Measurements from ENCODE around the gene SPATC1L.
A peak's percentile ranks its signal among the peaks of the same experiment; 100 is the strongest.

The SPATC1L gene

GRCh38 chr21:46226146-46226545 lies 41.9 kb upstream of the SPATC1L start:
- H3K27ac ChIP-seq = peak overlapping the region; percentile 90
- no peak for TF ChIP-seq CTCF (conservative IDR thresholded peaks at IDR 0.05)

DNA sequence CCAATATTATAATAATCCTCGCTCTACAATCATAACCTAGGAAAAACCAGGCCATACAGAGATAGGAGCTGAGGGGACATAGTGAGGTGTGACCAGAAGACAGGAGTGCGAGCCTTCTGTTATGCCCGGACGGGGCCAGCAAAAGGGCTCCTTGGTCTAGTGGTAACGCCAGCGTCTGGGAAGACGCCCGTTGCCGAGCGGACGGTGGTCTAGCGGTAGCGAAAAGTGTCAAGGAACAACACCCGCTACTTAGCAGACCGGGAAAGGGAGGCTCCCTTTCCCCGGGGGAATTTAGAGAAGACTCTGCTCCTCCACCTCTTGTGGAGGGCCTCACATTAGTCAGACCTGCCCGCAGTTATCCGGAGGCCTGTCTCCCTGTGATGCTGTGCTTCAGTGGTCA lies 39.4 kb upstream of the SPATC1L start:
- H3K27ac ChIP-seq = peak overlapping the region; percentile 14; the same call in 1 of the 2 replicates

- TF ChIP-seq CTCF (conservative IDR thresholded peaks at IDR 0.05) = no peak
- peak overlapping the region; percentile 14; the same call in 1 of the 2 replicates for H3K27ac ChIP-seq
Observed at GRCh38 chr21:46223217-46223616, 39.0 kb upstream of the SPATC1L start.

GRCh38 chr21:46222436-46223116 lies 38.3 kb upstream of the SPATC1L start:
- peak overlapping the region; percentile 14; the same call in 1 of the 2 replicates for H3K27ac ChIP-seq
- TF ChIP-seq CTCF (conservative IDR thresholded peaks at IDR 0.05) = no peak

DNA sequence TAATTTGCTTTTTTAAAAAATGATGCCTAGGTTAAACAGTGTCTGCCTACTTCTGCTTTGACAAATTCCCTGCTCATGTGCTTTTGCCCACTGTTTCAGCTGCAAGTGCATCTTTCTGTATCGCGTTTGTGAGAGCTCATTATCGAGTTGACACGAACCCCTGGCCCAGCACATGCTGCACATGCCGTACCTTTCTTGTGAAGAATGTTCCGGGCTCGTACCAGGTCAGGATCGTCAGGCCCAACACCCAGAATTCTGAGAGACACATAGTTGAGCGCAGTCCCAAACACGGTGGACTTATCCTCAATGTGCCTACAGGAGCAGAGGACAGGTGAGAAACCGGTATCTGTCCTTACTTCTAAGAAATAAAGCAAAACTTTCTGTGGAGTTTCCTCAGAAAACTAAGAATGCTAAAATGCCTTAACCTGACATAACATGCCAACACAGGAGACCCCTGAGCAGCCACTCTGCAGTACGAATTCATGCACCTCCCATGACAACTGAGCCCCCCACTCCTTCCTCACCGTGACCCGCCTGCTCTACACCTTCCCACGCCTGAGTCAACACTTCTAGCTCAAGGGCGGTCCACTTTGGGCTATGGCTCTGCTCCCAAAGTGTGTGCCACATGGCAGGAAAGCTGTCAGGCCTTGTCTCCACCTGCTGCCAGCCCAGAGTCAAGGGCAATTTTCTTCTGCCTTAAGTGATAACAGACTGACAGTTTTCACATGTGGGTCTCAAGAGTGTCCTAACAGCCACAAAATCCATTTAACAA lies 37.6 kb upstream of the SPATC1L start:
- TF ChIP-seq CTCF (conservative IDR thresholded peaks at IDR 0.05) = no peak
- H3K27ac ChIP-seq = peak overlapping the region; percentile 14; the same call in 1 of the 2 replicates

GRCh38 chr21:46220847-46221246 lies 36.6 kb upstream of the SPATC1L start:
- peak overlapping the region; percentile 38; the same call in 1 of the 2 replicates for H3K27ac ChIP-seq
- no peak for TF ChIP-seq CTCF (conservative IDR thresholded peaks at IDR 0.05)

DNA sequence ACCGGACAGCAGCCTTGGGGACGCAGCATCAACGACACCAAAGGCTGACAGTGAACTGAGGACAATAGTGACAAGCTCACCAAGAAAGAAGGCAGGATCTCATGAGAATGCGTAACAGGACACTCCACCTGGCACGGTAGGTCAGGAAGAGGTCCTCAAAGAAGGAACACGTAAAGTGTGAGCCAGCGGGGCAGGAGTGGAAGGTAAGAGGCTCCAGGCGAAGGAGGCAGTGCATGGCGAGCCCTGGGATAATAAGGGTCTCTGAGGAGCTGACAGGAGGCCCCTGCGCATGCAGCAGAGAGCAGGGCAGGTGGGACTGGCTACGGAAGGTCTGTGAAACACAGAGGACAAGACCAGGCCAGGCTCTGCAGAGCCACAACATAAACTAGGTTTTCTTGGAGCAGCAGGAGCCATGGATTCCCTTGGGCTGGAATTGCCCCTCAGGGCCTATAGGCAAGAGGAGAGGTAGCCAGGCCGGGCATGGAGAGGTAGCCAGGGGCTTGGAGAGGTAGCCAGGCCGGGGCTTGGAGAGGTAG lies 36.1 kb upstream of the SPATC1L start:
- H3K27ac ChIP-seq = peak overlapping the region; percentile 38; the same call in 1 of the 2 replicates
- TF ChIP-seq CTCF (conservative IDR thresholded peaks at IDR 0.05) = no peak
